Measurements from ENCODE around the gene SRP9. TPM values are rescaled to one million over a fixed set of nuclear protein-coding genes. Genes with fewer than 3 reads are reported as not detected.

Gene SRP9
- total and polyA plus RNA-seq, 2 donors = 310 to 362 TPM

GRCh38 chr1:225822655-225823403, 45.2 kb downstream of the SRP9 start:
- Histone ChIP-seq H3K4me3 (ENCODE audit: low read length in 2 of 2) (no peak overlapping the region), H3K27me3 (ENCODE audit: control insufficient read depth in 2 of 2, insufficient read depth in 1 of 2, low read length in 1 of 2) (no peaks in the 10 kb centered on the region), H3K9me3 (ENCODE audit: control insufficient read depth in 2 of 2, insufficient read depth in 1 of 2, low read length in 1 of 2) (no peaks in the 10 kb centered on the region), H3K36me3 (ENCODE audit: control insufficient read depth in 2 of 2, insufficient read depth in 2 of 2, low read length in 1 of 2) (no peaks in the 10 kb centered on the region), H3K27ac (ENCODE audit: low read depth in 1 of 2, low read length in 1 of 2) (no peak overlapping the region), H3K4me1 (ENCODE audit: control insufficient read depth in 2 of 2, insufficient read depth in 2 of 2, low read length in 2 of 2) (peaks cover 0 to 18% of the 10 kb centered on the region in 2 donors)
- 98% methylated on average over 12 of the region's 12 CpGs for WGBS
- DNase-seq (ENCODE audit: low read depth in 6 of 9, low spot score in 9 of 9) = no peak

GRCh38 chr1:225823811-225824261, 46.2 kb downstream of the SRP9 start:
- no peak overlapping the region for H3K27ac ChIP-seq (ENCODE audit: low read depth in 1 of 2, low read length in 1 of 2)
- no peaks in the 10 kb centered on the region for H3K27me3 ChIP-seq (ENCODE audit: control insufficient read depth in 2 of 2, insufficient read depth in 1 of 2, low read length in 1 of 2)
- H3K9me3 ChIP-seq (ENCODE audit: control insufficient read depth in 2 of 2, insufficient read depth in 1 of 2, low read length in 1 of 2) = peaks cover 0 to 2% of the 10 kb centered on the region in 2 donors
- H3K4me1 ChIP-seq (ENCODE audit: control insufficient read depth in 2 of 2, insufficient read depth in 2 of 2, low read length in 2 of 2) = peaks cover 0 to 14% of the 10 kb centered on the region in 2 donors
- WGBS = 98% methylated on average over 12 of the region's 12 CpGs
- no peak overlapping the region for H3K4me3 ChIP-seq (ENCODE audit: low read length in 2 of 2)
- no peak for DNase-seq (ENCODE audit: low read depth in 6 of 9, low spot score in 9 of 9)
- H3K36me3 ChIP-seq (ENCODE audit: control insufficient read depth in 2 of 2, insufficient read depth in 2 of 2, low read length in 1 of 2) = no peaks in the 10 kb centered on the region

- no peak for DNase-seq (ENCODE audit: low read depth in 6 of 9, low spot score in 9 of 9)
- WGBS = 94% methylated on average over 12 of the region's 12 CpGs
- H3K27ac ChIP-seq (ENCODE audit: low read depth in 1 of 2, low read length in 1 of 2) = no peak overlapping the region
- no peaks in the 10 kb centered on the region for H3K27me3 ChIP-seq (ENCODE audit: control insufficient read depth in 2 of 2, insufficient read depth in 1 of 2, low read length in 1 of 2)
- peaks cover 0 to 14% of the 10 kb centered on the region in 2 donors for H3K4me1 ChIP-seq (ENCODE audit: control insufficient read depth in 2 of 2, insufficient read depth in 2 of 2, low read length in 2 of 2)
- H3K4me3 ChIP-seq (ENCODE audit: low read length in 2 of 2) = no peak overlapping the region
- no peaks in the 10 kb centered on the region for H3K36me3 ChIP-seq (ENCODE audit: control insufficient read depth in 2 of 2, insufficient read depth in 2 of 2, low read length in 1 of 2)
- H3K9me3 ChIP-seq (ENCODE audit: control insufficient read depth in 2 of 2, insufficient read depth in 1 of 2, low read length in 1 of 2) = peaks cover 0 to 2% of the 10 kb centered on the region in 2 donors
These were observed 46.9 kb downstream of the SRP9 start for GRCh38 chr1:225824533-225824941.

GRCh38 chr1:225825078-225825477, 47.5 kb downstream of the SRP9 start:
- no peak overlapping the region for H3K4me3 ChIP-seq (ENCODE audit: low read length in 2 of 2)
- H3K27me3 ChIP-seq (ENCODE audit: control insufficient read depth in 2 of 2, insufficient read depth in 1 of 2, low read length in 1 of 2) = no peaks in the 10 kb centered on the region
- 93% methylated on average over 6 of the region's 6 CpGs for WGBS
- no peak overlapping the region for H3K27ac ChIP-seq (ENCODE audit: low read depth in 1 of 2, low read length in 1 of 2)
- no peak for DNase-seq (ENCODE audit: low read depth in 6 of 9, low spot score in 9 of 9)
- peaks cover 0 to 14% of the 10 kb centered on the region in 2 donors for H3K4me1 ChIP-seq (ENCODE audit: control insufficient read depth in 2 of 2, insufficient read depth in 2 of 2, low read length in 2 of 2)
- H3K9me3 ChIP-seq (ENCODE audit: control insufficient read depth in 2 of 2, insufficient read depth in 1 of 2, low read length in 1 of 2) = peaks cover 0 to 2% of the 10 kb centered on the region in 2 donors
- H3K36me3 ChIP-seq (ENCODE audit: control insufficient read depth in 2 of 2, insufficient read depth in 2 of 2, low read length in 1 of 2) = no peaks in the 10 kb centered on the region

GRCh38 chr1:225825607-225826007, 48.0 kb downstream of the SRP9 start:
- Histone ChIP-seq H3K9me3 (ENCODE audit: control insufficient read depth in 2 of 2, insufficient read depth in 1 of 2, low read length in 1 of 2) (peaks cover 0 to 2% of the 10 kb centered on the region in 2 donors), H3K27me3 (ENCODE audit: control insufficient read depth in 2 of 2, insufficient read depth in 1 of 2, low read length in 1 of 2) (no peaks in the 10 kb centered on the region), H3K36me3 (ENCODE audit: control insufficient read depth in 2 of 2, insufficient read depth in 2 of 2, low read length in 1 of 2) (no peaks in the 10 kb centered on the region), H3K4me3 (ENCODE audit: low read length in 2 of 2) (no peak overlapping the region), H3K4me1 (ENCODE audit: control insufficient read depth in 2 of 2, insufficient read depth in 2 of 2, low read length in 2 of 2) (peaks cover 0 to 14% of the 10 kb centered on the region in 2 donors), H3K27ac (ENCODE audit: low read depth in 1 of 2, low read length in 1 of 2) (no peak overlapping the region)
- DNase-seq (ENCODE audit: low read depth in 6 of 9, low spot score in 9 of 9) = no peak
- 76% methylated on average over 7 of the region's 7 CpGs for whole genome bisulfite sequencing

GRCh38 chr1:225827076-225827475, 49.5 kb downstream of the SRP9 start:
- H3K9me3 ChIP-seq (ENCODE audit: control insufficient read depth in 2 of 2, insufficient read depth in 1 of 2, low read length in 1 of 2) = peaks cover 0 to 2% of the 10 kb centered on the region in 2 donors
- peaks cover 0 to 14% of the 10 kb centered on the region in 2 donors for H3K4me1 ChIP-seq (ENCODE audit: control insufficient read depth in 2 of 2, insufficient read depth in 2 of 2, low read length in 2 of 2)
- 82% methylated on average over 8 of the region's 8 CpGs for WGBS
- no peak for DNase-seq (ENCODE audit: low read depth in 6 of 9, low spot score in 9 of 9)
- H3K27ac ChIP-seq (ENCODE audit: low read depth in 1 of 2, low read length in 1 of 2) = no peak overlapping the region
- no peaks in the 10 kb centered on the region for H3K36me3 ChIP-seq (ENCODE audit: control insufficient read depth in 2 of 2, insufficient read depth in 2 of 2, low read length in 1 of 2)
- no peak overlapping the region for H3K4me3 ChIP-seq (ENCODE audit: low read length in 2 of 2)
- no peaks in the 10 kb centered on the region for H3K27me3 ChIP-seq (ENCODE audit: control insufficient read depth in 2 of 2, insufficient read depth in 1 of 2, low read length in 1 of 2)

- no peaks in the 10 kb centered on the region for H3K27me3 ChIP-seq (ENCODE audit: control insufficient read depth in 2 of 2, insufficient read depth in 1 of 2, low read length in 1 of 2)
- peaks cover 0 to 2% of the 10 kb centered on the region in 2 donors for H3K9me3 ChIP-seq (ENCODE audit: control insufficient read depth in 2 of 2, insufficient read depth in 1 of 2, low read length in 1 of 2)
- no peak for DNase-seq (ENCODE audit: low read depth in 6 of 9, low spot score in 9 of 9)
- H3K4me1 ChIP-seq (ENCODE audit: control insufficient read depth in 2 of 2, insufficient read depth in 2 of 2, low read length in 2 of 2) = peaks cover 0 to 14% of the 10 kb centered on the region in 2 donors
- H3K36me3 ChIP-seq (ENCODE audit: control insufficient read depth in 2 of 2, insufficient read depth in 2 of 2, low read length in 1 of 2) = no peaks in the 10 kb centered on the region
- 98% methylated on average over 14 of the region's 14 CpGs for WGBS
- no peak overlapping the region for H3K4me3 ChIP-seq (ENCODE audit: low read length in 2 of 2)
- H3K27ac ChIP-seq (ENCODE audit: low read depth in 1 of 2, low read length in 1 of 2) = no peak overlapping the region
These were observed 51.2 kb downstream of the SRP9 start for GRCh38 chr1:225828706-225829345.

- H3K27me3 ChIP-seq (ENCODE audit: control insufficient read depth in 2 of 2, insufficient read depth in 1 of 2, low read length in 1 of 2) = no peaks in the 10 kb centered on the region
- WGBS = 96% methylated on average over 6 of the region's 6 CpGs
- H3K36me3 ChIP-seq (ENCODE audit: control insufficient read depth in 2 of 2, insufficient read depth in 2 of 2, low read length in 1 of 2) = no peaks in the 10 kb centered on the region
These were observed 53.2 kb downstream of the SRP9 start for GRCh38 chr1:225830841-225831240.

More at GRCh38 chr1:225830841-225831240, 53.2 kb downstream of the SRP9 start:
- Histone ChIP-seq H3K27ac (ENCODE audit: low read depth in 1 of 2, low read length in 1 of 2) (no peak overlapping the region), H3K4me1 (ENCODE audit: control insufficient read depth in 2 of 2, insufficient read depth in 2 of 2, low read length in 2 of 2) (peaks cover 0 to 8% of the 10 kb centered on the region in 2 donors), H3K4me3 (ENCODE audit: low read length in 2 of 2) (no peak overlapping the region), H3K9me3 (ENCODE audit: control insufficient read depth in 2 of 2, insufficient read depth in 1 of 2, low read length in 1 of 2) (peaks cover 0 to 2% of the 10 kb centered on the region in 2 donors)
- no peak for DNase-seq (ENCODE audit: low read depth in 6 of 9, low spot score in 9 of 9)

Data from thymus (tissue), 11 donors.